Activated CD8-positive, alpha-beta T cell treated with anti-CD3 and anti-CD28 coated beads, Interleukin-2, amount 10 ng/mL, durations not matched to agents 7 days and 5 days (primary cell): ENCODE measurements around the gene CACNA1C. TPM values are rescaled to one million over a fixed set of nuclear protein-coding genes. Genes with fewer than 3 reads are reported as not detected.

ENCODE experiments used
- ATAC-seq: fragments of 150-1000 bp; cut with Tn5 transposase; one replicate; pipeline ENCODE4 v1.10.0; 2021; ENCODE audit warnings: moderate library complexity
- CTCF ChIA-PET: fragments of 350-600 bp; sonication (Branson Sonifier 250); formaldehyde crosslinking; loops from one replicate; lab custom pipeline; 2021; ENCODE audit warnings: antibody characterized with exemption; lab: Charles Lee
- POLR2A ChIA-PET: fragments of 350-600 bp; sonication (Branson Sonifier 250); formaldehyde crosslinking; loops from one replicate; lab custom pipeline; 2021; ENCODE audit warnings: antibody characterized with exemption; lab: Charles Lee
- DNase-seq: peaks from one replicate; pipeline ENCODE4 v3.0.0-alpha.2; 2020
- H3K27ac Mint-ChIP-seq: one replicate; pipeline ENCODE4 v1.8.0; 2021; ENCODE audit warnings: mild to moderate bottlenecking, mixed read lengths
- H3K27me3 Mint-ChIP-seq: one replicate; pipeline ENCODE4 v1.8.0; 2021; ENCODE audit warnings: low read depth, mixed read lengths
- H3K36me3 Mint-ChIP-seq: one replicate; pipeline ENCODE4 v1.8.0; 2021; ENCODE audit warnings: low read depth, mixed read lengths
- H3K4me1 Mint-ChIP-seq: one replicate; pipeline ENCODE4 v1.8.0; 2021; ENCODE audit warnings: low read depth, mixed read lengths
- H3K4me3 Mint-ChIP-seq: one replicate; pipeline ENCODE4 v1.8.0; 2021; ENCODE audit warnings: mild to moderate bottlenecking, mixed read lengths
- H3K9me3 Mint-ChIP-seq: one replicate; pipeline ENCODE4 v1.8.0; 2022; ENCODE audit warnings: mixed read lengths; ENCODE audit not compliant: insufficient read depth
- total RNA-seq, 2 experiments: library from RNA; stranded (reverse); gene quantifications; one replicate each; pipeline ENCODE4 v1.2.3, GENCODE V29; 2021

The CACNA1C gene
- total RNA-seq, 2 experiments from 2014 or later = 0.08 TPM

DNA sequence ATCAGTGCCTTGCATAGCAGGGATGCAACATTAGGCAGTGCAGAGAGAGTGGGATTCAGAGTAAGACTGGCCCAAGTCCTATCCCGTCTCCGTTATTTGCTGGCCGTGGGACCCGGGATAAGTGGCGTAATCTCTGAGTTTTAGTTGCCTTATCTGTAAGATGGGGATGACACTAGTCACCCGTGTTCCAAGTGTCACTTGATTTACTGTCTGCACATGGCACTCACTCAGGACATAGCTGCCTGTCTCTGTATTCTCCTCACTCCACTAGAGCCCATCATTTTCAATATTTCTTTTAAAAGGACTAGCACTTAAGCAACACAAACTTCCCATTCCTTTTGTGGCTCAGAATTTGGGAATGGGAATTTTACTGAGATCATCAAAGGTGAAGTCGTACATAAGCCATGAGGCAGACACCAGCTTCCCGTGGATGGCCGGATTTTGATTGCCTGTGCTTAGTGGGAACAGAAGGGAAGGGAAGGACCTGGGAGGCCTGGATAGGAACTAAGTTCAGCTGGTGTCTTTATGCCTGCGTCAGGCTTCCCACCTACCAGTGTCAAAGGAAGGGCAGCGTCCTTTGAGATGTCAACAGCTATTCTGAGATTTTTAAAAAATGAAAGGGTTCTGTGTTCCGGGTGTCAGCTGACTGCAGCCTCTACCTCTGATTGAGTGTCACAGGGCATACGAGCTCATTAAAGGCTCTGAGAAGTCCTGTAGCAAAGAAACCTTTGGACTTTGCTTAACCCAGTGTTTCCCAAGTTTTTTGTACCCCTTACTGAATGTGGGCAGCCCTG is 361.4 kb downstream of the CACNA1C start:
- H3K27ac Mint-ChIP-seq = no peak overlapping the region
- H3K9me3 Mint-ChIP-seq = no peaks in the 10 kb centered on the region
- DNase-seq (no peak), ATAC-seq (no peak)
- ChIA-PET POLR2A (no interaction called here), CTCF (no interaction called here)
- no peaks in the 10 kb centered on the region for H3K27me3 Mint-ChIP-seq
- H3K4me3 Mint-ChIP-seq = no peak overlapping the region
- H3K4me1 Mint-ChIP-seq = no peaks in the 10 kb centered on the region
- H3K36me3 Mint-ChIP-seq = no peaks in the 10 kb centered on the region

- Mint-ChIP-seq H3K27ac (no peak overlapping the region), H3K4me1 (no peaks in the 10 kb centered on the region), H3K9me3 (no peaks in the 10 kb centered on the region), H3K4me3 (no peak overlapping the region), H3K27me3 (no peaks in the 10 kb centered on the region), H3K36me3 (no peaks in the 10 kb centered on the region)
- ATAC-seq (no peak), DNase-seq (no peak)
- ChIA-PET CTCF (no interaction called here), POLR2A (no interaction called here)
Measured at GRCh38 chr12:2414810-2415567, 362.2 kb downstream of the CACNA1C start.

DNA sequence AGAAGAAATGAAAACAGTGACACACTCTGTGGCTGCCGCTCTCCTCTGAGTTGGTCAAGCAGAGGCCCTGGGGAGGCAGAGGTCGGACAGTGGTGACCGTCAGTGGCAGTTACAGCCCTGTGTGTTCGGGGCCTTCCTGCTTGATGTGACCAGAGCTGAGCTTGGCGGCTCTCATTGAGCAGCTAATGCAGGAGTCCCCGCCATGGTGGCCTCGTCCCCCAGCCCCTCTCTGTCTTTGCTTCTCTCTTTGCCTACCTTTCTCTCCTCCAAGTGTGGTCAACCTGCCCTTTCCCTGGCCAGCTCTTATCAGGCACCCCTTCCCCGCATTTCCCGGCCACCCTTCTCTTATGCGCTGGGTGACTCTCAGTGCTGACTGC is 362.8 kb downstream of the CACNA1C start:
- Mint-ChIP-seq H3K4me1 (no peaks in the 10 kb centered on the region), H3K9me3 (no peaks in the 10 kb centered on the region), H3K4me3 (no peak overlapping the region), H3K36me3 (no peaks in the 10 kb centered on the region), H3K27me3 (no peaks in the 10 kb centered on the region), H3K27ac (no peak overlapping the region)
- DNase-seq (no peak), ATAC-seq (no peak)
- ChIA-PET POLR2A (no interaction called here), CTCF (no interaction called here)

DNA sequence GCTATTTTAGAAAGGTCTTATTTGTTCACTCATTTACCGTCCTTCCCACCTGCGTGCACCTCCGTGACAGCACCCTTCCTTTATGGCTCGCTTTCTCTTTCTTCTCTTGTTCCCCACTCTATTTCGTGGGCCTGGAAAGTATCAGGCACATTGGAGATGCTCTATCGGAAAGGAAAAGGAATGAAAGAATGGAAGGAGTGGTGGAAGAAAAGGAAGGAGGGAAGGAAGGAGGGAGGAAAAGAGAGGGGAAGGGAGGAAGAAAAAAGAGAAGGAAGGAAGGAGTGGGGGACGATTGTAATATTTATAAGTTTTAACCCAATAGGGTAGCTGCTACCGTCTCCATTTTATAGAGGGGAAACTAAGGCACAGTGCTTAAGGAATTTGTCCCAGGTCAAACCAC is 363.4 kb downstream of the CACNA1C start:
- H3K27ac Mint-ChIP-seq = no peak overlapping the region
- ATAC-seq (no peak), DNase-seq (no peak)
- H3K4me3 Mint-ChIP-seq = no peak overlapping the region
- H3K36me3 Mint-ChIP-seq = no peaks in the 10 kb centered on the region
- POLR2A ChIA-PET = no interaction called here
- H3K27me3 Mint-ChIP-seq = no peaks in the 10 kb centered on the region
- H3K4me1 Mint-ChIP-seq = no peaks in the 10 kb centered on the region
- CTCF ChIA-PET = no interaction called here
- no peaks in the 10 kb centered on the region for H3K9me3 Mint-ChIP-seq

DNA sequence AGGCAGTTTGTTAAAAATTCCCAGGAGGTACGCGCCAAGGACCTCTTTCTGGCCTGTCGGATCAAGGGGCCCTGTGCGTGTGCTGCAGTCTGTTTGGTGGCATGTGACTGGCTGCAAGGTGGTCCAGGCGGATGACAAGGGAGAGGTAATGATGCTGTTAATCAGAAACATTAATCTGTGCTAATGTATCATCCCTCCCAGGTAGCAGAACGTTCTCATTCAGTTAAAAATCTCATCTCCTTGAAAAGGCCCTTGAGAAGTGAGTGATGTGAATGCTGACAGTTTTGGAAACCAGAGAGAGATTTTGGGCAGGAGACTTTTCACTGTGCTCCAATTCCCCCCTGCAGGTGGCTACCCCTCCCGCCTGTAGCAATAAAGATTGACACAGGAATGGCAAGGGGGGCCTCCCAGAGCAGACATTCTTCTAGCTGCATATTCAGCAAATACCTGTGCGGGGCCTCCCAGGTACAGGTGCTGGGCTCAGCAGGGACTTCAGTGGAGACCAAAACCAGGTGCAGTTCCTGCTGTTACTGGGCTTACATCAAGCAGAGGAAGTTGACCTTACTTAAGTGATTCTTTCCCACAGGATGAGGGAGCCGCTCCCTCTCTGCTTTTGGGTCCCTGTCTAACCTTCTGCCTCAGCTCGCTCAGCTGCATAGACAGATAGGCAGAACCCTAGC is 364.8 kb downstream of the CACNA1C start:
- CTCF ChIA-PET = no interaction called here

GRCh38 chr12:2418579-2418978 is 365.8 kb downstream of the CACNA1C start:
- Mint-ChIP-seq H3K27me3 (no peaks in the 10 kb centered on the region), H3K27ac (no peak overlapping the region), H3K4me3 (no peak overlapping the region), H3K4me1 (no peaks in the 10 kb centered on the region), H3K36me3 (no peaks in the 10 kb centered on the region), H3K9me3 (no peaks in the 10 kb centered on the region)
- DNase-seq = no peak
- ATAC-seq = no peak
- ChIA-PET POLR2A (no interaction called here), CTCF (no interaction called here)

More for the DNA sequence above, 364.8 kb downstream of the CACNA1C start:
- POLR2A ChIA-PET = no interaction called here
- DNase-seq = no peak
- Mint-ChIP-seq H3K36me3 (no peaks in the 10 kb centered on the region), H3K27ac (no peak overlapping the region), H3K9me3 (no peaks in the 10 kb centered on the region), H3K4me3 (no peak overlapping the region), H3K4me1 (no peaks in the 10 kb centered on the region), H3K27me3 (no peaks in the 10 kb centered on the region)
- ATAC-seq = no peak

- ChIA-PET CTCF (no interaction called here), POLR2A (no interaction called here)
- no peaks in the 10 kb centered on the region for H3K36me3 Mint-ChIP-seq
- ATAC-seq (no peak), DNase-seq (no peak)
- peaks cover 3% of the 10 kb centered on the region for H3K27me3 Mint-ChIP-seq
- H3K4me1 Mint-ChIP-seq = no peaks in the 10 kb centered on the region
- H3K4me3 Mint-ChIP-seq = no peak overlapping the region
- no peaks in the 10 kb centered on the region for H3K9me3 Mint-ChIP-seq
- H3K27ac Mint-ChIP-seq = no peak overlapping the region
Measured at GRCh38 chr12:2422591-2422990, 369.8 kb downstream of the CACNA1C start.

DNA sequence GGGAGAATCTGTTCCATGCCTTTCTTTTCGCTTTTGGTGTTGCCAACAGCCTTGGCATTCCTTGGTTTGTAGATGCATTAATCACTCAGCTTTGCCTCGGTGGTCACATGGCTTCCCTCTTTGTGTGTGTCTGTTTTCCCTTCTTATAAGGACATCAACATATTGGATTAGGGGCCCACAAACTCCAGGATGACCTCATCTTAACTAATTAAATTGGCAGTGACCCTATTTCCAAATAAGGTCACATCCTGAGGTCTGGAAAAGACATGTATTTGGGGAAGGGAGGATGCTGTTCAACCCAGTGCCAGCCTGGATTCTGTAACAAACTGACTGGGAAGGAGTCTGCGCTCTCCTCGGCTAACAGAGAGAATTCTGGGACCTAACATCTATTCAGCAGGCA is 376.2 kb downstream of the CACNA1C start:
- ATAC-seq = no peak
- Mint-ChIP-seq H3K4me1 (no peaks in the 10 kb centered on the region), H3K4me3 (no peak overlapping the region), H3K27me3 (peaks cover 3% of the 10 kb centered on the region), H3K9me3 (no peaks in the 10 kb centered on the region), H3K36me3 (no peaks in the 10 kb centered on the region), H3K27ac (no peak overlapping the region)
- ChIA-PET CTCF (no interaction called here), POLR2A (no interaction called here)
- DNase-seq = no peak

GRCh38 chr12:2431810-2432209 is 379.0 kb downstream of the CACNA1C start:
- ChIA-PET POLR2A (no interaction called here), CTCF (no interaction called here)
- no peaks in the 10 kb centered on the region for H3K9me3 Mint-ChIP-seq
- peaks cover under 1% of the 10 kb centered on the region for H3K27me3 Mint-ChIP-seq
- no peak overlapping the region for H3K27ac Mint-ChIP-seq
- H3K36me3 Mint-ChIP-seq = no peaks in the 10 kb centered on the region
- no peaks in the 10 kb centered on the region for H3K4me1 Mint-ChIP-seq
- DNase-seq (no peak), ATAC-seq (no peak)
- no peak overlapping the region for H3K4me3 Mint-ChIP-seq

- CTCF ChIA-PET = no interaction called here
- H3K4me1 Mint-ChIP-seq = no peaks in the 10 kb centered on the region
Measured at GRCh38 chr12:2432856-2433255, 380.1 kb downstream of the CACNA1C start.

GRCh38 chr12:2435511-2435910 is 382.7 kb downstream of the CACNA1C start:
- no peak for ATAC-seq
- CTCF ChIA-PET = no interaction called here
- no peak overlapping the region for H3K4me3 Mint-ChIP-seq
- no peak overlapping the region for H3K27ac Mint-ChIP-seq
- H3K4me1 Mint-ChIP-seq = no peaks in the 10 kb centered on the region
- peaks cover 2% of the 10 kb centered on the region for H3K27me3 Mint-ChIP-seq
- no peaks in the 10 kb centered on the region for H3K9me3 Mint-ChIP-seq
- POLR2A ChIA-PET = no interaction called here
- DNase-seq = no peak
- H3K36me3 Mint-ChIP-seq = no peaks in the 10 kb centered on the region

More at GRCh38 chr12:2432856-2433255, 380.1 kb downstream of the CACNA1C start:
- peaks cover 2% of the 10 kb centered on the region for H3K27me3 Mint-ChIP-seq
- DNase-seq = no peak
- no peaks in the 10 kb centered on the region for H3K9me3 Mint-ChIP-seq
- no peak overlapping the region for H3K27ac Mint-ChIP-seq
- ATAC-seq = no peak
- no peak overlapping the region for H3K4me3 Mint-ChIP-seq
- H3K36me3 Mint-ChIP-seq = no peaks in the 10 kb centered on the region
- POLR2A ChIA-PET = no interaction called here
